Colonic mucosa (tissue), 4 donors: ENCODE data around the gene STK39. TPM values are rescaled to one million over a fixed set of nuclear protein-coding genes. Genes with fewer than 3 reads are reported as not detected.

Experiments used
- DNase-seq: peaks from one replicate; pipeline ENCODE4 v3.0.0-alpha.2; 2020
- H3K27ac ChIP-seq: fragments of 200-600 bp; one replicate; pipeline ENCODE4 v1.8.0; 2021
- H3K27me3 ChIP-seq: fragments of 200-600 bp; one replicate; pipeline ENCODE4 v1.8.0; 2021
- H3K36me3 ChIP-seq: fragments of 200-600 bp; one replicate; pipeline ENCODE4 v1.8.0; 2021
- H3K4me1 ChIP-seq: fragments of 200-600 bp; one replicate; pipeline ENCODE4 v1.8.0; 2021; ENCODE audit warnings: mild to moderate bottlenecking
- H3K4me3 ChIP-seq: fragments of 200-600 bp; one replicate; pipeline ENCODE4 v1.8.0; 2021
- H3K9ac ChIP-seq, 2 donors: one replicate each; pipeline ENCODE4 v1.7.0; 2013; ENCODE audit warnings: control low read depth in 2 of 2, low read depth in 2 of 2, low read length in 2 of 2
- H3K9me3 ChIP-seq: fragments of 200-600 bp; one replicate; pipeline ENCODE4 v1.8.0; 2021
- intact Hi-C: fragments of 100-400 bp; cut with DNase I; formaldehyde crosslinking; loops from one replicate; pipeline ENCODE4 v1.14.1; 2022
- total RNA-seq, 2 donors: library from RNA; stranded (reverse); fragmentation: NEBNext Ultra II Directional in 1 of 2; extraction: Animal tissue kit (Norgen Biotek cat#: 25700) in 1 of 2; gene quantifications; one replicate each; pipeline ENCODE4 v1.2.1, GENCODE V29; 2021
- TF ChIP-seq, protein P1 (sequence below): fragments of 200-600 bp; IDR thresholded peaks from one replicate; pipeline ENCODE4 v1.8.0; 2022; ENCODE audit warnings: antibody characterized with exemption, mild to moderate bottlenecking
- donor health status: healthy.
- donor health status: DM: no; HTN: no; CAD: no.
- donor health status: DM: no; HTN: no; CAD: no.

The STK39 gene
- total RNA-seq, 2 donors from 2014 or later = 35.9 to 41.2 TPM

DNA sequence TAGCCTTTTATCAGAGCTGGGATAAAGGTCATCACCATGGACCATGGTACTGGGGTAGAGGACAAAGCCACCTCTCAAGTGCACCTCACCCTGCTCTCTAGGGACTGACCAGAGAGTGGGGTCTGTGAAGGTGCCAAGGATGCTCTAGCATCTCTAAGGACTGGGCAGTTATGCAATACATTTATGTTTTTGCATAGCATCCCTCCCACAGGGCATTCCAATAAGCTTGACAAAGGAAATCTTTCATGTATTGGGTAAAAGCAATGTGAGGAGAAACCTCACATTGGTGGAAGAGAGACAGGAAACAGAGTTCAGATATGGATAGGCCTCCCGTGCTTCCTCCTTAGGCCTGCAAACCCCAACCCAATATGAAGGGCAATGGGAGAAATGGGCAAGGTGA lies 31.6 kb downstream of the STK39 start:
- intact Hi-C loops = no loop called here
- Histone ChIP-seq H3K36me3 (no peaks in the 10 kb centered on the region), H3K27ac (no peak overlapping the region), H3K9ac (no peak overlapping the region), H3K4me3 (no peak overlapping the region), H3K27me3 (no peaks in the 10 kb centered on the region), H3K4me1 (no peaks in the 10 kb centered on the region), H3K9me3 (no peaks in the 10 kb centered on the region)
- DNase-seq = no peak
- TF ChIP-seq, protein P1, sequence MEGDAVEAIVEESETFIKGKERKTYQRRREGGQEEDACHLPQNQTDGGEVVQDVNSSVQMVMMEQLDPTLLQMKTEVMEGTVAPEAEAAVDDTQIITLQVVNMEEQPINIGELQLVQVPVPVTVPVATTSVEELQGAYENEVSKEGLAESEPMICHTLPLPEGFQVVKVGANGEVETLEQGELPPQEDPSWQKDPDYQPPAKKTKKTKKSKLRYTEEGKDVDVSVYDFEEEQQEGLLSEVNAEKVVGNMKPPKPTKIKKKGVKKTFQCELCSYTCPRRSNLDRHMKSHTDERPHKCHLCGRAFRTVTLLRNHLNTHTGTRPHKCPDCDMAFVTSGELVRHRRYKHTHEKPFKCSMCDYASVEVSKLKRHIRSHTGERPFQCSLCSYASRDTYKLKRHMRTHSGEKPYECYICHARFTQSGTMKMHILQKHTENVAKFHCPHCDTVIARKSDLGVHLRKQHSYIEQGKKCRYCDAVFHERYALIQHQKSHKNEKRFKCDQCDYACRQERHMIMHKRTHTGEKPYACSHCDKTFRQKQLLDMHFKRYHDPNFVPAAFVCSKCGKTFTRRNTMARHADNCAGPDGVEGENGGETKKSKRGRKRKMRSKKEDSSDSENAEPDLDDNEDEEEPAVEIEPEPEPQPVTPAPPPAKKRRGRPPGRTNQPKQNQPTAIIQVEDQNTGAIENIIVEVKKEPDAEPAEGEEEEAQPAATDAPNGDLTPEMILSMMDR = no peak

DNA sequence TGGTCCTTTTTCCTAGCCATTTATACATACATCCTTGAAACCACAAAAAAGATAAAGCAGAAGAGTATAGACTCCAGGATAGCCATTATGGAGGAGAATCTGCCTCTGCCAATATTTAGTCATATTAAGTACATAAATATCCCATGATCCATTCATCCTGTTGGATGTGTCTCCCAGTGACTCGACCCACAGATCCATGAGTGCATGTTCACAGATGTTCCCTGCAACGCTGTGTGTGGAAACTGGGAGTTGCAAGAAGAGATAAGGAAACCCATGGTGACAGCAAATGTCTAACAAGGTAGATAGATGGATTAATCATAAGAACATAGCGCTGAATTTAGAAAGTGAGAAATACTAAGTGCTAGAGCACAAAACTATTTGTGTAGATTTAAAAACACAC lies 34.5 kb downstream of the STK39 start:
- Histone ChIP-seq H3K9ac (no peak overlapping the region), H3K36me3 (no peaks in the 10 kb centered on the region), H3K9me3 (no peaks in the 10 kb centered on the region)

GRCh38 chr2:168212167-168212566 lies 35.2 kb downstream of the STK39 start:
- Histone ChIP-seq H3K4me1 (peaks cover 4% of the 10 kb centered on the region), H3K27ac (peak overlapping the region; percentile 56), H3K27me3 (no peaks in the 10 kb centered on the region), H3K9ac (no peak overlapping the region), H3K36me3 (no peaks in the 10 kb centered on the region), H3K9me3 (no peaks in the 10 kb centered on the region), H3K4me3 (no peak overlapping the region)
- intact Hi-C loops = no loop called here
- TF ChIP-seq, protein P1 = no peak
- DNase-seq = no peak

More for the DNA sequence above, 34.5 kb downstream of the STK39 start:
- TF ChIP-seq, protein P1 = no peak
- no peak for DNase-seq
- Histone ChIP-seq H3K27ac (no peak overlapping the region), H3K4me3 (no peak overlapping the region), H3K4me1 (peaks cover 4% of the 10 kb centered on the region), H3K27me3 (no peaks in the 10 kb centered on the region)
- intact Hi-C loops = no loop called here

DNA sequence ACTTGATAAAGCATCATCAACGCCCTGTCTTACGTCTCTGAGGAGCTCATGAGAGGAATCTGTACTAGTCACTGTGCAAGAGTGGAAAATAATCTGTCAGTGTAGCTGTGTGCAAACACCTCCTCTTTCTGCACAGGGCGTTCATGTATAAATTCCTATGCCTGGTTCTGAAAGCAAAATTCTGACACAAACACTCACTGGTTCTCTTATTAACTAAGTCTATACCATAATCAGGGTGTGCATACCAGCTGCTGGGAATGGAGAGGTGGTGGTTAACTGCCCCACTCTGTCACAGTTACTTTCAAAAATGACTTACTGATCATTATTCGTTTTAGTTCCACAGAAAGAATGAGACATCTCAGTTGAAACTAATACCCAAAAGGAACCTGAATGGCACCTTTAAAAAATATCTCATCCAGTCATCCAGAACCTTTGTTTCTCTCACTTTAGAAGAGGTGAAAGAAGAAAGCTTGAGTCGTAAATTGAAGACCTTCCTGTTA lies 35.7 kb downstream of the STK39 start:
- DNase-seq = no peak
- Histone ChIP-seq H3K36me3 (no peaks in the 10 kb centered on the region), H3K27ac (peak overlapping the region; percentile 56), H3K9ac (peak overlapping the region in 1 of 2 donors; percentile 36), H3K9me3 (no peaks in the 10 kb centered on the region), H3K4me3 (no peak overlapping the region), H3K27me3 (no peaks in the 10 kb centered on the region), H3K4me1 (peaks cover 4% of the 10 kb centered on the region)
- TF ChIP-seq, protein P1 = no peak
- intact Hi-C loops = no loop called here

DNA sequence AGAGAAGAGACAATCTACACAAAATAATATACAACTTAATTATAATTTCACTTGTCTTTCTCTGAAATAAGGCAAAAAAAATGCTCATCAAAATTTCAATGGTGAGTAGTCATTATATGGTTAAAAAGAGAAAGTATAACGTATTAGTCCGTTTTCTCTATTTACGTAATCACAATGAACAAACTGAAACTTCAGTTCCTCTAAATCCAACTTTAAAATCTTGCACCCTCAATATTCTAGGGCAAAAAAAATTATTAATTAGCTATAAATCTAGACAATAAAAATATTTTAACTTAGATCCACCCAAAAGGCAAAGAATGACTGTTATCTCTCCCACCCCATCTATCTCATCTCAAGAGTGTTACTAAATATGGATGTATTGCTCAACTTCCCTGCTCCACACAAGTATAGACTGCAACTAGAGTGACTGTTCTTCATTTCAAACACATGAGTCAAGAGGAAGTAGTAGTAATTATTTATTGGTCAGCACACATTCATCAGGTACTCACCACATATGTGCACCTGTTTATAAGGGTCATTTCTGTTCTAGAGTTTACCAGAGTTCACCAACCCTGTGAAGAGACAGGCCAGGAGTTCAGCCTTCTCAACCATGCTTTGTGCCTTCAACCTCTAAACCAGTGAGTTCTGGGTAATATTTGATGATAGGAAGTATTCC lies 36.4 kb downstream of the STK39 start:
- TF ChIP-seq, protein P1 = no peak
- no peaks in the 10 kb centered on the region for H3K36me3 ChIP-seq
- H3K9me3 ChIP-seq = no peaks in the 10 kb centered on the region
- intact Hi-C loops = no loop called here
- no peaks in the 10 kb centered on the region for H3K27me3 ChIP-seq
- H3K27ac ChIP-seq = peak overlapping the region; percentile 56
- peaks cover 4% of the 10 kb centered on the region for H3K4me1 ChIP-seq
- no peak overlapping the region for H3K9ac ChIP-seq
- DNase-seq = no peak
- H3K4me3 ChIP-seq = no peak overlapping the region
